GM19351 (cell line): ENCODE data around the gene ANGEL1.

Source experiments
- ATAC-seq: cut with Tn5 transposase; IDR thresholded peaks from one replicate; pipeline ENCODE4 v1.9.1; 2021; ENCODE audit warnings: mild to moderate bottlenecking, moderate library complexity; ENCODE audit not compliant: unreplicated experiment

Gene ANGEL1

DNA sequence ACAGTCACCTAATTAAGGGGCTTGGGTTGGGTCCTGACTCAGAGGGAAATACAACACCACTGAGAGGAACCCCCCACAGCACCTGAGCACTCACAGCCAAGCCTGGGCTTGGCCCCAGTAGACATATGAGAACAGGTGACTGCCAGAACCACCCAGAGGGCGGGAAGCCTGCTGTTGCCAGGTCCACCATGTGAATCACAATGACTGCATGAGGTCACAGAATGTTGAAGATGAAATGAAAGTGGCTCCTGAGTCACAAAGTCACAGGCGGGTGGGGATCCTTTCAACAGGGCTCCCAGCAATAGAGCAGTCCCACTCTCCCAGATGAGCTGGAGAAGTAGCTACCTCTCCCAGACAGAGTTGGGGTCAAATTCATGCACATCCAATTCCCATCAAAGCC, 13.4 kb upstream of the ANGEL1 start, which contains the start of gene LRRC74A:
TSS of gene LRRC74A (plus strand) at position 287 of the 400 bp plus-strand sequence. CDS start 290 bp downstream, outside the sequence.
- ATAC-seq = no peak

DNA sequence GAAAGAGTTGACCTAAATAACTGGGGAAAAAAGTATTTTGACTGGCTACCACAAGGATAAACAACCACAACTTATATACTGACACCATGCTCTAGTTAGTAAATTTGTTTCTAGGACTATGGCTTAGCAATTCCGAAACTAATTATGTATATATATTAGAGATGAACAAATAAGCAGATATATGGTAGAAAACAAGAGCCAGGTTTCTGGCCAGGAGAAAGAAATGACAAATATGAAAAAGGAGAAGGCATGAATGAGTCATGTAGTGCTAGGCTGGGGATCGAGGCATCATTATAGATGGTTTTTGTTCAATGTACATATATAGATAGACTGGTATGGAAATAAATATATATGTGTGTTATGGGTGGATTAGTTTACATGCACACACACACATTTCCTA, 8.0 kb upstream of the ANGEL1 start:
- ATAC-seq = no peak

DNA sequence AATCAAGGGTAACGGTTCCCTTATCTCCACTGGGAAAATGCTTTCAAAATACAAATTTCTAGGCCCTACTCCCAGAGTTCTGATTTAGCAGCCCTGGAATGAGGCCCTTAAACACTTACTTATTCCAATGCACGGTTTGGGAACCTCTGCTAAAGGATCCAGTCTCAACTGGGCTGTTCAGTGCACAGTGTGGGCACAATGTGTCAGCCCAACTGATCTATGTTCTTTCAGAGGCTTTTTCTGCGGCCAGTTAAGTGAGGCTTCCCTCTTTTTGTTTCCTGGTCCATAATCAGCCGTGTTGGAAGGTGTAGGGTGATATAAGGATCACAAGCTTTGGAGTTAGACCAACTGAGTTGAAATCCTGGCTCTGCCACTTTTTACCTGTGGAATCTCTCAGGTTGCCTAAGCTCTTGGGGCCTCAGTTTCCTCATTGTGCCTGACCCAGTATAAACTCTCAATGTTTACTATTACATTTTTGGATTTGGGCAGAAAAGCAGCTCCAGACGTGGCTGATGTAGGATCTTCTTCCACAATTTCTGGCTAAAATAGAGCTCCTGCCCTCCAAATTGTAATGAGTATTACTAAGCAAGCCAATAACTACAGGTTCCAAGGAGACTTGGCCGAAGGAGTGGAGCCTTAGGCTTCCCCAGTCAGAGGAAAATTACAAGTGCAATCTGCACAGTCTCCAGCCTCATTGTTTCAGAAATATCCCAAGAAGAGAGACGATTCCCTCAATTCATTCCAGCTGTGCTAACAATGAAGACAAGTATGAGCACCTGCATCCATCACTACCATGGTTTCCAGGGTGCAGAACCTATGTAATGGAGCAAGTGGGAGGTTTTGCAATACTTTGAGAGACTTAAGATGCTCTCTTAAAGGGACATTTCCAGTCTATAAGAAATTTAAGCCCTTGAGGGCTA, 2.3 kb upstream of the ANGEL1 start:
- ATAC-seq = no peak

DNA sequence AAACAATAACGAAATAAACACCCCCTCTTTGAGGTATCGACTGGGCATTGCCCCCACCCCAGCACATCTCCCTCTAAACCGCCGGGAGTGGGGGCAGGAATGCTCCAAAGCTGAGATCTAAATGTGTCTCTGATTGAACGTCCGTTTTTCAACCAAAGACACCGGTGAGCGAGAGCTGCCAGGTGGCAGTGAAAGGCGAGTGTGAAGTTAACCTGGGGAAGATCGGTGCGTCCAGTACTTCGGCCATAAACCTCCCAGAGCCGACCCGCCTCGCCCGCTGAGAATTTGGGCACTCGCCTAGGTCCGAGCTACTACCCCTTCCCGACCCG, 625 bp downstream of the ANGEL1 start:
- ATAC-seq = peak; percentile 23

DNA sequence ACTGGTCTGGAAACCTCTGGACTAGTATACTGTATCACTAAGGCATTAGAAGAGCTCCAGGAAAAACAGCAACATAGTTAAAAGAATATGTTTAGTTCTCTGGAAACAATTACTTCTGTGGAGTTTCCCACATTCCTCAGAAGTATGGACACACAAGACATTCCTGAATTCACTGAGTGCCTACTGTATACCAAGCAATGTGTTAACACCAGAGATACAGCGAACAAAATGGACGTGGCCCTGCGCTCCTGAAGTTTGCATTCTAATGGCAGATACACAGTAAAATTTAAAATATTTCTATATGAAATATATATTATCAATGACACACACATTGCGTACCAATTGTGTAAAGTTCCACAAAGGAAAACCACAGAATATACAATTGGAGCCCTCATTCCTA, 1.1 kb downstream of the ANGEL1 start:
- no peak for ATAC-seq

DNA sequence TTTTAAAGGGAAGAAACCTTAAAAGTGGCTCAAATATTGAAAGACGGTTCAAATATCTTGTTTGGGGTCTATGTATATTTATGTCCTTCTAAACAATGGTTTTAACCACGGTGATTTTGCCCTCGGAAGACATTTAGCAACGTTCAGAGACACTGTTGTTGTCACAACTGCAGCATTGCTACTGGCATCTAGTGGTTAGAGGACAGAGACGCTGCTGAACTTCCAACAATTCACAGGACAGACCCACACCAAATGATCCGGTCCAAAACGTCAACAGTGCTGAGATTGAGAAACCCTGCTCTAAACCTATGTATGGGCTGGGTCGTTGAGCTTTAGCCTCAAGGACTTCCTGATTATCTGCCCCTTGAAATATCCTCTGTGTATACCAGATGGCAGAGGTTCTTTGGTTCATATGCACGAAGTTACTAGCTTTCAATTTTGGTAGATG, 1.7 kb downstream of the ANGEL1 start:
- no peak for ATAC-seq

DNA sequence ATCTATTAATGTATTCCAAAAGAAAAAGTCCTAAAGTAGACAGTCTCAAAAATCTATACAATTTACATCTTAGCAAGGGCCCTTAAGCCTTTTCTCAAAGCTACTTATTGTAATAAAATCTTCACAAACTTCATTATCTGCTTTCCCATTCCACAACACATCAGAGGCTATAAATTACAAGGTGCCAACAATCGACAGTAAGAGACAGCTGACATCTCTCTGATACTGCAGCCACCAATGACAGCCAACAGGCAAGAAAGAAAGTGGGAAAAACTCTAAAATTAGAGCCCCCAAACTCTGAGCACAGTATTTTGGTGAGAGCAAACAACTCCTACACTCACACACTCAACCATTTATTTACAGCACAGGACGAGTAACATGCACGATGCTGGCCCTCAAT, 2.2 kb downstream of the ANGEL1 start:
- no peak for ATAC-seq

DNA sequence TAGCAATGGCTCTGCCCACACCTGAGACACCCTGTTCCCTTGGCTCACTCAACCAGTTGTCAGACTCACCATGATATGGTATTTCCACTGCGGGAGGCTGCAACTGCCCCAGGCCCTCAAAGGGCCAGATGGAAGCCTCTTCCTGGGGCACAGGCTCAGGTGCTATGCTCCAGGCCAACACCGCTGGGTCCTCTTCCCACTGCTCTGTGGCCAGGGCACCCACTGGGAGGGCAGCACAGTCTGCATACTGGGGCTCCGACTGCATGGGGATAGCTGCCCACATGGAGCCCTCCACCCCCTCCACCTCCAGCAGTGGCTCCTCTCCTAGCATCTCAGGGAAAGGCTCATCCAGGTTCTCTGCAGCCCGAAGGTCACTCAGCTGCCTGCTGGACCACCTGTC, 3.7 kb downstream of the ANGEL1 start:
- no peak for ATAC-seq

DNA sequence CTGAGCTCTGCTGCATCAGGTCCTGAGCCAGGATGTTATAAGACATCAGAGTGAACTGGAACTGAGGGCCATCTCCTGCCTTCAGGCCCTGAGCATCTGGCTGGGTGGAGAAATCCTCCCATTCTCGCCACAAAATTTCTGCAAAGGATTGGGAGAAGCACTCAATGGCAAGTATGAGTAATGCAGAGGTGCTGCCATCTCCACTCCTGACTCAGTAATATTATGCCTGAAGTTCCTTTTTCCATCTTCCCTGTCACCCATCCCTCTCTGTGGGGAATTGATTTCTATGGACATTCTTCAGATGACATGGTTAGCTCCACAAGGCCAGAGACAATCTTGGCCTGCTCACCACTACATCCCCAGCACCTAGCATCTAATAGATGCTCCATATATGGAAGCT, 4.7 kb downstream of the ANGEL1 start:
- ATAC-seq = no peak

DNA sequence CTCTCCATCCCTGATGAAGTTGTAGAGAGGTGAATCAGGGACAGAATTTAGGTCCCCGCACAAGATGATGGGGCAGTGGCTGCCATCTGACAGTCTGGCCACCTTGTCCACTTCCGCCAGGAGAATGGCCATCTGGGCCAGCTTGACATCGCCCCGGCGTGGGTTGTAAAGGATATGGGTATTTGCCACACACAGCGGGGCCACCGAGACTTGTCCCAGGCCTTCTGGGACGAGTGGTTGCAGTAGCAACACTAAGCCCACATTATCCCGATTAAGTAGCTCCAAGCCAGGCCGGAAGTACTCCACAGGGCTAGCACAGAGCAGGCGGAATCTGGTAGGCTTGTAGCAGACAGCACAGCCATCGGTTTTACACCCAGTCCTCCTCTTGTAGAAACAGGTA, 6.2 kb downstream of the ANGEL1 start:
- ATAC-seq = no peak

DNA sequence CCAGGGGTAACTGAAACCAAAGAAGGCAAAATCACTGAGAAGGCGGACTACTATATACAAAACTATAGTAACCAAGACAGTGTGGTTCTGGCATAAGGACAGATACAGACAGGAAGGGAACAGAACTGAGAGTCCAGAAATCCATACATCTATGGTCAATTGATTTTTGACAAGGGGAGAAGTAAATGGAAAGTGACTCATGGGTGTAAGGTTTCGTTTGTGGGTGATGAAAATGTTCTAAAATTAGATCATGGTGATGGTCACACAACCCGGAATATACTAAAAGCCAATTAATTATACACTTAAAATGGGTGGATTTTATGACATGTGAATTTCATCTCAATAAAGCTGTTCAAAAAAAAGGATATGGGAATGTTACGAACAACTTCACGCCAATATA, 18.7 kb downstream of the ANGEL1 start:
- no peak for ATAC-seq

DNA sequence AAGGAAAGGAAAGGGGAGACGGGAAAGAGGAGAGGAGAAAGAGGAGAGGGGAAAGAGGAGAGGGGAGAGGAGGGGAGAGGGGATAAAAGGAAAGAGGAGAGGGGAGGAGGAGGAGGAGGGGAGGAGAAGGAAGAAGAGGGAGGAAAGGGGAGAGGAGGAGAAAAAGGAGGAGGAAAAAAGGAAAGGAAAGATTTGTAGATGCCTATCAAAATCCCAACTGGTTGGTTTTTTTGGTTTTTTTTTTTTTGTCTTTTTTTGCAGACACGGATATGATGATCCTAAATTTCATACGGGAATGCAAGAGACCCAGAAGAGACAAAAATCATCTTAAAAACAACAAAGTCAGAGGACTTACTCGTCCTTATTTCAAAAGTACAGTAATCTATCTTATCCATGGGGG, 19.4 kb downstream of the ANGEL1 start:
- no peak for ATAC-seq

DNA sequence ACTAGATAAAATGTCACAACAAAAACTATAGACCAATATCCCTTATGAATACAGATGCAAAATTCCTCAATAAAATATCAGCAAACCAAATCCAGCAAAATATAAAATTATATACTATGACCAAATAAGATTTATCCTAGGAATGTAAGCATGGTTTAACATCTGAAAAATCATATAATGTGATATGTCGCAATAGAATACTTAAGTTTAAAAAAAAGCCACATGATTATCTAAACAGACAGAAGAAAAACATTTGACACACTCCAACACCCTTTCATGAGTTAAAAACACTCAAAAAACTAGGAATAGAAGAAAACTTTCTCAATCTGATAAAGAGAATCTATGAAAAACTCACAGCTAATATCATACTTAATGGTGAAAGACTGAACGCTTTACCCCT, 20.3 kb downstream of the ANGEL1 start:
- ATAC-seq = no peak

DNA sequence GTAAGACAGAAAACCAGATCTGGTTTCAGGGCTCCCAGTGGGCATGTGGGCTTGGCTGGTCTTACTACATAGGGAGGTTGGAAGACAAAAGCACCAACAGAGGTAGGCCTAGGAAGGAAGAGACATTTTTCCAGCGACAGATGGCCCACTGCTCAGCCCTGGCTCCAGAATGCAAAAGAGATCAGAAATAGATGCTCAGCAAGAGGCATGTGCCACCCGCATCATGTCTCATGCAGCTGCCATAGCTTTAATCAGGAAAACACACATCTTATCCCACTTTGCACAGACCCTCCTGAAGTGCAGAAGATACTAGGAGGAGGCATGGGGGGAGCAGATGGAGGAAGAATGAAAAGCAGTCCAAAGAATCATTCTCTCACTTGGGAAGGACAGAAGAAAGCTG, 26.1 kb downstream of the ANGEL1 start:
- no peak for ATAC-seq

DNA sequence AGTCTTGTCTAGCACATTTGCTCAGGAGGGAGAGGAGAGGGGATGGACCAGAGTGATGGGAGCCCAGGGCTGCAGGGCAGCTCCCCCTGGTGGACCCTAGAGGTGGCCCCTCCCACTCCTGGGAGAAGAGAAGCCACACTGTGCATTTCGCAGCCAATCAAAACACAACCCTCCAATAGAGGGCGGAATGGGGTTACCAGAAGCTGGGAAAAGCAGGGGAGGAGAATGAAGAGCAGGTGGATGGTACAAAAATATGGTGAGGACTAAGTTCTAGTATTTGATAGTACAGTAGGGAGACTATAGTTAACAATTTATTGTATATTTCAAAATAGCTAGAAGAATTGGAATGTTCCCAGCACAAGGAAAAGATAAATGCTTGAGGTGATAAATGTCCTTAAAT, 27.8 kb downstream of the ANGEL1 start:
- ATAC-seq = peak; percentile 86

DNA sequence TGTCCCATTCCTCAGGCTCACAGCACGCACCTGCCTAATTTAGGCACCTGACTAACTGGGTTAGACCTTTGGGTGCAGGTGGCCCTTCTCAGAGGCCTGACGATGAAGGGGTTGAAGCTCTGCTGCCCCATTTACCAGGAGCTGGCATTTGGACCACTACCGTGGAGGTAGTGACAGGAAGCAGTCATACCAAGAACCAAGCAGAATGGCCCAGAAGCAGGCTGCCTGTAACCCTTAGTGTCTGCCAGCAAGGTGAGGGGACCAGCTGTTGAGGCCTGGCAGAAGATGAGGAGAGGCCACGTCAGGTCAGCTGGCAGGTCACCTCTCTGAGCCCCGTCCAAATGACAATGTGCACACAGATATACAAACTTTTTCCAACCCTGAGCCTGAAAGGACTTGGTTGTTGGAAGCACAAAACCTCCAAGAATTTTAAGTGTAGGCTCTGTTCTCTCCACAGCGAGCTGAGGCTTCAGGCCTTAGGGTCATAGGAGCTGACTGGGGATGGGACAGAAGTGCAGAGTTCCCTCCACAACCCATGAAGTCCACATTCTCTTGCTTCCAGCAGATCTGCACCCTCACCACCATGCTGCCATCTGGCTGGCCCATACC, 28.3 kb downstream of the ANGEL1 start:
- no peak for ATAC-seq

DNA sequence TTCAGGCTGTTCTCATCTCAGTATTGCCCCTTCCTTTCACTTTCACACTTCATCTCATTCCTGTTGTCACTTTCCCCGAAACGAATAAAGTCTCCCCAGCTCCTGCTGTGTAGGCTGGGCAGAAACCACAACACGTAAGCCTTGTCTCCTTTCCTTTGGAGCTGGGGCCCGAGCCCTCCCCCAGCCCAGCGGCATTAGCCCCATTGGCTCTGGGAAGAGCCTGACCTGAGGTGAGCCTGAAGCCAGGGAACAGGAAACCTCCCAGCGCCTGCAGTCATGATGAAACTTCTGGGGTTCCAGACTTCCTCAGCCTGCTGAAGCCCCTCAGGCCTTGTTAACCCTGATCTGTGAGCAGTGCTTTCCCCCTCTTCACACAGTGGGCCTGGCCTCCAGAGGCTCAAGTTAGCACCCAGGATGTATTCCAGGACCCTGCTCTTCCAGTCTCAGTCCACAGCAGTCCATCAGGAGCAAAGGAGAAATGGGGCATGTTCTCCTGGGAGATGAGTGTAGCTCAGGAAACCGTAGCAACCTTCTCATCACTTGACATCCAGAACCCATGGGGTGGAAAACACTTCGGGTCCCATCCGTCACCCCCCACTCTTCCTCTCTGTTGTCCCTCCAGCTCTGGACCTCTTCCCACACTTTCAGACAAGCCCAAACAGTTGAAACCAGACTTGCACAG, 29.7 kb downstream of the ANGEL1 start:
- ATAC-seq = no peak

DNA sequence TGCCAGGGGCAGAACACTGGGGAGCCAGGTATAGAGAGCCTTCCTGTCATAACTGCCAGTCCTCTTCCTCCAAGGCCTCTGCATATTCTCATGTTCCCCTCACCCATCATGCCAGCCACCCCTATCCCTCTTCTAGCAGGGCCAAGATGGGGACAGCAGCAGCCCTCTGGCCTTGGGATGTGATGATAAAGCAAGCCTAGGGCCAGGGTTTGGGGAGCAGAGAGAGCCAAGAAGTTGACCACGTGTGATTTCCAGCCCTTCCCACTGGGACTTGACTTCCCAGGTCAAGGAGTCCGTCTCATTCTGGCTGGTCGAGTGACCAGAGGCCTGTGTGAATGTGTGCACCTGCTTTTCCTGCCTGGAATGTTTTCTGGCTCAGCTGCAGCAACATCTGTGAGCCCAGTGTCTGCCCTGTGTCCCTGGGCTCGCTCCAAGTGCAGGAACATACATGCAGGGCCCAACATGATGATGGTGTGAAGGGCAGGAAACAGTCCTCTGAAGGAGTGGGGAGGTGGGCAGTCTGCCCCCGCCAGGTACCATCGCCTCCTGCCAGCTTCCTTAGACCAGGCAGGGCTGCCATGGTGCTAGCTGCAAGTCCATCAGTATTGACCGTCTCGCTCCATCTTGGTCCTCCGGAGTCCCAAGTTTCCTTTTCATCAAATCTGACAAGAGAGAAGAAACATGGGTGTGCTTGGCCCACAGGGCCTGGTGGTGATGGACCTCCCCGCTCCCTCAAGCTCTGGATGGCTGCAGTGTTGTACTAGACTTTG, 30.4 kb downstream of the ANGEL1 start:
- ATAC-seq = no peak

DNA sequence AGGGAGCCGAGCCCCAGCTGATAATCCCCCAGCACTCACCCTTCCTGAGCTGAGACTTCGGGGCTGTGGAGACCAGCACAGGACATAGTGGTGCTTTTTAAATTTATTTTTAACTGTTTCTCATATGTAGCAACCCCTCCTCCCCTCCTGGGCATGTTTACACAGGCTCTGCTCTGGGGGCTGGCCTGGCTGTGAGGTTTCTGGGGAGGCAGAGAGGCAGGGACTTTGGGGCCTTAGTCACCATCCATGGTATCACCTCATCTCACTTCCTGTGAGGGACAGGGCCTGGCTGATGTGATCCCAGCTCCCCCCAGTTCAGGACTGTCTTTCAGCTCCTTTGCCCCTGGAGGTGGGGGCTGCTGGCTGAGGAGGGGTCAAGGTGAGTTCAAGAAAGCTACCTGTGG, 31.0 kb downstream of the ANGEL1 start:
- ATAC-seq = no peak

DNA sequence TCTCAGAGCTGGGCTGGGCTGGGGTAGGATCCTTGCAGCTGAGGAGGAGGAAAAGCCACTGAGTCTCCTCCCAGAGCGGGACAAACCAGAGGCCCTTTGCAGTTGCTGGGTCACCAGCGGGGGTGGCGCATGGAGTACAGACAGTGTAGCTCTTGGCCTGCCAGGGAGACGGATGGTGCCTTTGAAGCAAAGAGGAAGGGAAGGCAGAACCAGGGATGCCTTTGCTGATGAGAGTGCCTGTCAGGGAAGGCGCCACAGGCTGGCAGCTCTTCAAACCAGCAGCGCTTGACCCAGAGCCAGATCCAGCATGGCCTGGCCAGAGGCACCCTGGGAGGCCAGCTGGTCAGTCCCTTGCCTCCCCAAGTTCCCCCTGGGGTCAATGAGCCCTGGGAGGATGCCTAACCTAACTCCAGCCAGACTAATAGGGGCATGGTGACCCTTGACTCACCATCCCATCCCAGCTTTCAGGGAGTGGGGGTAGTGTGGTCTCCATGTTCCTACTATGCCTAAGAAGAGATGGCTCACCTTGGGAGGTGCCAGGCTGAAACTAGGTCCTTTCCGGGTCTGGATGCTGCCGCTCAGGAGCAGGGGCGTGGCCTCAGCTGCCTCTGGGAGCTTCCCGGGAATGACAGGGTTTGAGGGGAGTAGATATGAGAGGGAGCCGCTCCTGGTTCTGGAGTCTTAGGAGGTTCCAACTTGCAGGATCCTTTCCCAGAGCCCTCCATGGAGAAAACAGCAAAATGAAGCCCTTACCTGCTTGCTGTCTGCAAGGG, 31.6 kb downstream of the ANGEL1 start:
- ATAC-seq = no peak
